Right cardiac atrium (tissue), 5 donors: ENCODE results near the gene ZW10. TPM values are rescaled to one million over a fixed set of nuclear protein-coding genes. Genes with fewer than 3 reads are reported as not detected.

Experiments used
- polyA plus RNA-seq: library from polyadenylated mRNA; stranded (reverse); fragments of 200-250 nt; gene quantifications from one replicate; pipeline ENCODE4 v1.2.3, GENCODE V29; 2013
- total RNA-seq, 4 donors: library from RNA; stranded (reverse); fragmentation: NEBNext Ultra II Directional; extraction: Animal tissue kit (Norgen Biotek cat#: 25700); gene quantifications; one replicate each; pipeline ENCODE4 v1.2.1, GENCODE V29; 2021
- donor health status: healthy with polysubstance abuse.
- donor health status: DM: no; HTN: yes; CAD: no.
- donor health status: DM: no; HTN: no; CAD: no.
- donor health status: DM: no; HTN: yes; CAD: no; lungs with severe emphysema.
- donor health status: DM: yes; HTN: yes; CAD: no.

ZW10 gene
- total and polyA plus RNA-seq, 5 donors, result 4.2 to 10.2 (median 9.4) TPM

Other genes starting within 250 kb of the ZW10 start
- under 1 TPM; 0.17 to 0.65 (median 0.39) TPM for gene TMPRSS5, start 67.4 kb downstream of the ZW10 start, total RNA-seq
- gene TMPRSS5, start 67.4 kb downstream of the ZW10 start, polyA plus RNA-seq, result 1.6 TPM
- gene CLDN25, start 6.1 kb upstream of the ZW10 start, total RNA-seq, result not detected
- not detected for gene CLDN25, start 6.1 kb upstream of the ZW10 start, polyA plus RNA-seq
- gene USP28, start 101.9 kb upstream of the ZW10 start, total RNA-seq, result 100 to 1,000 TPM in 2 of 4 donors, 10 to 100 TPM in 2; 93.6 to 109 (median 99.9) TPM
- gene USP28, start 101.9 kb upstream of the ZW10 start, polyA plus RNA-seq, result 39.8 TPM
- not detected for gene HTR3B, start 131.1 kb upstream of the ZW10 start, total RNA-seq
- gene HTR3B, start 131.1 kb upstream of the ZW10 start, polyA plus RNA-seq, result not detected
- not detected for gene HTR3A, start 201.4 kb upstream of the ZW10 start, total RNA-seq
- gene HTR3A, start 201.4 kb upstream of the ZW10 start, polyA plus RNA-seq, result 0.09 TPM